DMS114 treated with DMSO at 0.1 percent for 48 hours (cell line): ENCODE results near the gene PEAK3.

Source experiments
- DNase-seq: peaks from one replicate; lab custom pipeline; 2025; ENCODE audit not compliant: unreplicated experiment; lab: John Stamatoyannopoulos, UW

The PEAK3 gene

GRCh38 chr19:2251106-2252054, 30.6 kb downstream of the PEAK3 start:
- DNase-seq: no peak

GRCh38 chr19:2250766-2251105, 31.2 kb downstream of the PEAK3 start:
- no peak for DNase-seq

GRCh38 chr19:2249880-2250765, 31.9 kb downstream of the PEAK3 start:
- no peak for DNase-seq

DNA sequence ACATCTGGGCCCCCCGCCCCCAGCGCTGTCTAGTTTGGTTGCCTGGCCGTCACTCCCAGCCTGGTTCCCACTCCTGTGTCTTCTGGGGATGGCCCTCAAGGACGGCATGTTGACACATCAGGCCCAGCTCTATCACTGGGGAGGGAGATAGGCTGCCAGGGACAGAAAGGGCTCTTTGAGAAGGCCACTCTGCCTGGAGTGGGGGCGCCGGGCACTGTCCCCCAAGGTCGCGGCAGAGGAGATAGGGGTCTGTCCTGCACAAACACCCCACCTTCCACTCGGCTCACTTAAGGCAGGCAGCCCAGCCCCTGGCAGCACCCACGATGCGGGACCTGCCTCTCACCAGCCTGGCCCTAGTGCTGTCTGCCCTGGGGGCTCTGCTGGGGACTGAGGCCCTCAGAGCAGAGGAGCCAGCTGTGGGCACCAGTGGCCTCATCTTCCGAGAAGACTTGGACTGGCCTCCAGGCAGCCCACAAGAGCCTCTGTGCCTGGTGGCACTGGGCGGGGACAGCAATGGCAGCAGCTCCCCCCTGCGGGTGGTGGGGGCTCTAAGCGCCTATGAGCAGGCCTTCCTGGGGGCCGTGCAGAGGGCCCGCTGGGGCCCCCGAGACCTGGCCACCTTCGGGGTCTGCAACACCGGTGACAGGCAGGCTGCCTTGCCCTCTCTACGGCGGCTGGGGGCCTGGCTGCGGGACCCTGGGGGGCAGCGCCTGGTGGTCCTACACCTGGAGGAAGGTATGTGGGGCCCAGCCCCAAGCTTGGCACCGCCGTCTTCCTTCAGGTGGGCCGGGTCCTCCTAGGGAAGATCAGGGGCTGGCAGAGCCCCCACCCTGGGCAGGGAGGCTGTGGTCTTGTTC, 32.7 kb downstream of the PEAK3 start, which contains the start of gene AMH:
Gene AMH (plus strand): TSS at position 314 of the 857 bp plus-strand sequence. CDS start 10 bp downstream, at position 324.
- DNase-seq: no peak

DNA sequence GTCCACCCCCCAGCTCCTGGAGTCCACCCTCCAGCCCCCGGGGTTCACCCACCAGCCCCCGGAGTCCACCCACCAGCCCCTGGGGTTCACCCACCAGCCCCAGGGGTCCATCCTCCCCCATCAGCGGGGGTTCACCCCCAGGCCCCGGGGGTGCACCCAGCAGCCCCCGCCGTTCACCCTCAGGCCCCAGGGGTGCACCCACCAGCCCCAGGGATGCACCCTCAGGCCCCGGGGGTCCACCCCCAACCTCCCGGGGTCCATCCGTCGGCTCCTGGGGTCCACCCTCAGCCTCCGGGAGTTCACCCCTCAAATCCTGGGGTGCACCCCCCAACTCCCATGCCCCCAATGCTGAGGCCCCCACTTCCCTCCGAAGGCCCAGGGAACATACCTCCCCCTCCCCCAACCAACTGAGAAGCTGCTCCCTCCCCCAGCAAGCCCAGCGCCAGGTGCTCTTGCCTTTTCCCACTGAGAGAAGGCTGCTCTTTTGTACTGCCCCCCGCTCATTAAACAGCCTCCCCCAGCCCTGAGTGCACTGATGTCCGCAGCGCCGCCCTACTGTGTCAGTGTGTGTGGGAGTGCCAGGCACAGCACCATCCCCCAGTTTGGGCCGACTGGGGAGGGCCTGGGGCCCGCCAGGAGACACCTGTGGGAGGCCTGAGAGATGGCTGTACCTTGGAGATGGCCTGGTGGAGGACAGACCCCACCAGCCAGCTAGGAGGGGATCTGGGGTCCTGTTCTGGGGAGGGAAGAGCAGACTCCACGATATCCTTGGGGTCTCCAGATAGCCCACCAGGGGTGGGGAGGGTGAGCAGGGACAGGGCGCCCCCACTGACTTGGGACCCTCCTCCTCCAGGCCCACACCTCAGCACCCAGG, 33.6 kb downstream of the PEAK3 start:
- no peak for DNase-seq

DNA sequence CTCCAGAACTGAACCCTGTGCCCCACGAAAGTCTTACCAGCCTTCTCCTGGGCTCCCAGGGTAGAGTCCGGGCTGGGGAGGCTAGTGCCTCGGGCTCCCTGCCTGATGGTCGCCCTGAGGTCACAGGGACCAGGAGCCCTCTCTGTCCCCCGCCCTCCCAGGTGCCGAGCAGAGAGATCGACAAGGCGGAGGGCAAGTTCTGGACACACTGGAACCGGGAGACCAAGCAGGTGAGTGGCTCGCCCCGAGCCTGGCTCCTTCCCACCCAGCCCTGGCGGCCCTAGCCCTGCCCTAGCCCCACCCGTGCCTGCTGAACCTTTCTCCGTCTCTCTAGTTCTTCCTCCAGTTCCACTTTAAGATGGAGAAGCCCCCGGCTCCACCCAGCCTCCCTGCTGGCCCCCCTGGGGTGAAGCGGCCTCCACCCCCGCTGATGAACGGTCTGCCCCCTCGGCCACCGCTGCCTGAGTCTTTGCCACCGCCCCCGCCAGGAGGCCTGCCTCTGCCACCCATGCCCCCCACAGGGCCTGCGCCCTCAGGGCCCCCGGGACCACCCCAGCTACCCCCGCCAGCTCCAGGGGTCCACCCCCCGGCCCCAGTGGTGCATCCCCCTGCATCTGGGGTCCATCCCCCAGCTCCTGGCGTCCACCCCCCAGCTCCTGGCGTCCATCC, 34.4 kb downstream of the PEAK3 start:
- no peak for DNase-seq

DNA sequence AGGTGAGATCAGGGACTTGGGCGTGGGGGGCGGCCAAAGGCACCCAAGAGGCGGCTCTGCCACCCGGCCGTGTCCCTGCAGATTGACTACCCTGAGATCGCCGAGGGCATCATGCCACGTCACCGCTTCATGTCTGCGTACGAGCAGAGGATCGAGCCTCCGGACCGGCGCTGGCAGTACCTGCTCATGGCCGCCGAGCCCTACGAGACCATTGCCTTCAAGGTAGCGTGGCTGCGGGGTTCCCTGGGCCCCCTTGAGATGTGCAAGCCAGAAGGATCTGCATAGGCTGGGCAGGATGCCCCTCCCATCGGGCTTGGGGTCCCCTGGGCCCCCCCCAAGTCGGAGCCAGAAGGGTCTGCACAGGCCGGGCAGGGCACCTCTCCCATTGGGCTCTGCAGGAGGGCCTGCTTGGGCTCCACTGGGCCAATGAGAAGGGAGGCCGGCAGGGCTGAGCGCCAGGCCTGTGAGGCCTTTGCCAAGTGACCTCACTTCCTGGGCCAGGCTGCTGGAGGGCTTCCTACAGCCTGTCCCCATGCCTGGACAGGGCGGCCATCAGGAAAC, 35.1 kb downstream of the PEAK3 start:
- no peak for DNase-seq

DNA sequence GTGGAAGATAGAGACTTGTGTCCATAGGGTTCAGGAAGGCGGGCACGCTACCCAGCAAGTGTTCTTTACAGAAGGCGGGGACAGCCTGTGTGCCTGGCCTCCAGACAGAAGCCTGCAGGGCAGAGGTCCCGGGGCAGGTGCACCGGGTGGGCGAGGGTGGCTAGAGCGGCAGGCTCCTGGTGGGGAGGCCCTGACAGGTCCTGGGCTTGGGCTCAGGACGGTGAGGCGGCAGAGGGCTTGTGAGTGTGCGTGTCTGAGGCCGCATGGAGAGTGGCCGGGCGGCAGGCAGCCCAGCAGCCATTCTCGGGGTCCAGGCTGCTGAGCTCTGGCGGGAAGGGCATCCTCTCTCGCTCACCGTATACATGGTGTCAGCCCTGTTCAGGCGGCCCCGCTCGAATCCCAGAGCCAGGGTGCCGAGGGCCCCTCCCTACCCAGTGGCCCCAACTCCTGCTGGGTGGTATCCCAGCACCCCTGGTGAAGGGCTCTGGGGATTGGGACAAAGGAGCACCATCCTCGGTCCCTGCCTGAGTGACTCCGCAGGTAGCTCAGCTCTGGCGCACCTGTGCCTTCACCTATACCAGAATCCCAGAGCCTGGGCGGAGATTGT, 35.9 kb downstream of the PEAK3 start:
- DNase-seq: no peak

GRCh38 chr19:2245273-2245672, 36.7 kb downstream of the PEAK3 start:
- no peak for DNase-seq

GRCh38 chr19:2244486-2244885, 37.5 kb downstream of the PEAK3 start:
- no peak for DNase-seq

- no peak for DNase-seq
These were observed 37.9 kb downstream of the PEAK3 start for GRCh38 chr19:2244125-2244411.

GRCh38 chr19:2243274-2244124, 38.5 kb downstream of the PEAK3 start:
- no peak for DNase-seq

GRCh38 chr19:2242816-2243215, 39.2 kb downstream of the PEAK3 start:
- no peak for DNase-seq

DNA sequence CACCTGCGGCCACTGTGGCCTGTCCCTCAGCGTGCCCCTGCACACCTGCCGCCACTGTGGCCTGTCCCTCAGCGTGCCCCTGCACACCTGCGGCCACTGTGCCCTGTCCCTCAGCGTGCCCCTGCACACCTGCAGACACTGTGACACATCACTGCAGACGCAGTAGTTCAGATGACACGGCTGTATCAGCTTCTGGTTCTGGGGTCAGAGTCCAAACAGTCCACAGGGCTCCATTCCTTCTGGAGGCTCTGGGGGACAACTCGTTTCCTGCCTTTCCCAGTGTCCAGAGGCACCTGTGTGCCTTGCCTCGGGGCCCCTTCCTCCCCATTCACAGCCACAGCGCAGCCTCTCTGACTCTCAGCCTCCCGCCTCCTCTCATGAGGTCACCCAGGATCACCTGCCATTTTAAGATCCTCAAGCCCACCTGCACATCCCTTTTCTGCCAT, 39.9 kb downstream of the PEAK3 start:
- DNase-seq: no peak

- DNase-seq: no peak
These were observed 40.9 kb downstream of the PEAK3 start for GRCh38 chr19:2240881-2241760.

GRCh38 chr19:2239771-2240770, 41.9 kb downstream of the PEAK3 start:
- DNase-seq: no peak
